Epithelial cell of proximal tubule (primary cell): Measurements from ENCODE around the gene DUSP7. TPM values are rescaled to one million over a fixed set of nuclear protein-coding genes. Genes with fewer than 3 reads are reported as not detected.

Source experiments
- DNase-seq: peaks from one replicate; pipeline ENCODE4 v3.0.0-alpha.2; 2011; ENCODE audit warnings: low read depth
- H3K4me3 ChIP-seq: 2 replicates; pipeline ENCODE4 v1.5.1; 2011; ENCODE audit warnings: low read depth, mild to moderate bottlenecking, low read length
- CTCF ChIP-seq: conservative IDR thresholded peaks from 2 replicates; pipeline ENCODE4 v1.5.1; 2012; ENCODE audit warnings: low read depth, mild to moderate bottlenecking, low read length
- total RNA-seq: library from RNA; depleted of rRNA; stranded (reverse); fragments of >200 nt; gene quantifications from 2 replicates; pipeline ENCODE4 v1.2.3, GENCODE V29; 2015

Gene DUSP7
- total RNA-seq, 1 donor from 2014 or later = 23.7 TPM

DNA sequence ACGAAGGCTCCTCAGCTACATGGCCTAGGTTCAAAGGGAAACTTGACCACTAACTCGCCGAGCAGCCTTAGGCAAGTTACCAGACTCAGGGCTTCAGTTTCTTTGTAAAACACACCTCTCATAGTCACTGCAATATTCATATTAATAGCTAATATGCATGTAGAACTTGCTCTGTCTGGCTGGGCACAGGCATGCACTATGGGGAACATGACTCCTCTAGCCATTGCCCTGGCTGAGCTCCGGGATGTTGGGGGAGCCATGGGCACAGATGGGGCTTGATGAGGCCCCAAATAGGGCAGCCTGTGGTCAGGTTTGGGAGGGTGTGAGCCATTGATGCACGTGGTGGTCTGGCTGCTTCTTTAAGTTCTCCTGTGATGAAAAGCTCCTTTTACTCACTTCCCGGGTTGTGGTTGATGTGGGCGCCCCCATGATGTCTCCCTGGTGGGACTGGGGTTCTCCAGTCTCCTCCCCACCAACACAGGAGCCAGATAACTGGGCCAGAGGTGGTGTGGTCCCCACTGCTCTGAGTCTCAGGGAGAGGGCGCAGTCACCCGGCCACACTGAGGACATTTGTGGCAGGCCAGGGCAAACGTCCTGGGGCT lies 29.4 kb upstream of the DUSP7 start:
- no peak for TF ChIP-seq CTCF
- DNase-seq = no peak

GRCh38 chr3:52084954-52085680 lies 28.7 kb upstream of the DUSP7 start:
- DNase-seq = no peak
- TF ChIP-seq CTCF = no peak

More for the DNA sequence above, 29.4 kb upstream of the DUSP7 start:
- no peak overlapping the region for H3K4me3 ChIP-seq

DNA sequence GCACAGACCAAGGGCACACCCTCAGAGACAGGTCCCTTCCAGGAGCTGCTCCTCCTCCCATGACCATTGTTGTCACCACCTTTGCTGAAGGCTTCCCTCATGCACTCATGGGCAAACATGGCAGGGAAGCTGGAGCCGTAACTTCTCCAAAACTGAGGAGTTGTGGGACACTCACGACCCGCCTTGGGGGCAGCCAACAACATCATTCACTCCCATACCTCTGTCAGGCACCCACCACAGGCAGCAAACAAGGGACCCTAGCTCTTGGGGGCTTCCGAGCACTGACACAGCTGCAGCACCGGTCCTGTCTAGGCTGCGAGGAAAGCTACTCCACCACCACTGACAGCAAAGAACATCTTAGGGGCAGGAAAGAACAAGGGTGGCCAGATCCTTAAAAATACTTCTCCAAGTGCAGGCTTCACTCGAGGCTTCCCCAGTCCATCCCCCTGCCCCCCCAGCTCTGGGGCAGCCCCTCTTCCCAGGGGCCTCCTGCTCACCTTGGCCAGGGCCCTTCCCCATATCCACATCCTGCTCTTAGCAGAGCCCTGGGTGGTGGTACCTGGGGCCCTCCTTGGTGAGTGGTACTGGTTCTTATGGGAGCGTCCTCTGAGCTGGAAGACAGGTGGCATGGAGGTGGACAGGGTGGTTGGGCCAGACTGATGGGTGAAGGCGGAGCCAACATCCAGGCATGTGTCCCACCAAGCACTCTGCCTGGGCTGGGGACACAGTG lies 28.0 kb upstream of the DUSP7 start:
- DNase-seq = no peak
- no peak overlapping the region for H3K4me3 ChIP-seq
- no peak for TF ChIP-seq CTCF

More at GRCh38 chr3:52084954-52085680, 28.7 kb upstream of the DUSP7 start:
- H3K4me3 ChIP-seq = no peak overlapping the region

- no peak for TF ChIP-seq CTCF
- H3K4me3 ChIP-seq = no peak overlapping the region
- no peak for DNase-seq
Observed at GRCh38 chr3:52083556-52084087, 27.3 kb upstream of the DUSP7 start.

- H3K4me3 ChIP-seq = no peak overlapping the region
- DNase-seq = no peak
- TF ChIP-seq CTCF = no peak
Observed at GRCh38 chr3:52082951-52083350, 26.6 kb upstream of the DUSP7 start.

DNA sequence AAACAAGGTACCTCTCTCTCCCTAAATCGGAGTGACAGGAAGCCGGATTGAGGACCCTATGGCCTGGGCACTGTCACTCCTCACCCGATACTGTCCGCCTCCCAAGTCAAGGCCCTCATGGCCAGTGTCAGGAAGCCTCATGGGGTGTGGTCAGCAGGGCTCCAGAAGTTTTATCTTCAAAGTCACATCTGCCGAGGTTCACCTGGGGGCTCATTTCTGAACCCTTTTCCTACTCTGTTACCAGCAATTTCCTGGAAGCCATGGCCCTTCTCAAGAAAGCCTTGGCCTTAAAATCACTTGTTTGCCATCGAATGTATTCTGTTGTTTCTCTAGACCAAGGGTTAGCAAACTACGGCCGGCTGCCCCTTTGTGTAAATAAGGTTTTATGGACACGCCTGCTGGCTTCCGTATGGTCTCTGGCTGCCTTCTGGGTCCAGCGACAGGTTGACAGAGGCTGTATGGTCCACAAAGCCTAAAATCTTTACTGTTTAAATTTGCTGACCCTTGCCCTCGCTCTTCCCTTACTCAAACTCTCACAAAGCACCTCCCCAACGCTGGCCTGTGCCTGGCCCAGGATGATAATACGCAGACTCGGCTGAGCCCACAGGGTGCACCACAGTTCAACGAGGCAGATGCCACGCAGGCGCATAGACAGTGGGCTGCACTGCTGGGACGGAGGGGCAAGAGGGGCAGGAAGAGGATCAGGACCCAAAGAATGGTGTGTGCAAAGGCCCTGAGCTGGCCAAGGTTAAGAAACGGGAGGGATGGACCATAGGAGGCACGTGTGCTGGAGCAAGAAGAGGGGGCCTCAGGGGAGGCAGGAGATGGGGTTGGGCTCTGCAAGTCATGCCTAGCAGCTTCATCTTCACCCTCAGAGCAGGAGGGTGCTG lies 24.7 kb upstream of the DUSP7 start:
- no peak for TF ChIP-seq CTCF
- DNase-seq = no peak

More for the DNA sequence above, 24.7 kb upstream of the DUSP7 start:
- H3K4me3 ChIP-seq = no peak overlapping the region
